Stimulated activated CD8-positive, alpha-beta memory T cell treated with anti-CD3 and anti-CD28 coated beads, Interleukin-7, amount 100 ng/mL, for 4 hours (primary cell): Measurements from ENCODE around the gene TRABD.
"Not testable (repeated sequence)": the region's sequence is repeated elsewhere in the genome, so short reads cannot be mapped to it uniquely, and the experiment has no call there.

ENCODE experiments used
- DNase-seq, 2 donors: peaks; one replicate each; pipeline ENCODE4 v3.0.0-alpha.2; 2020; ENCODE audit warnings: low read depth in 2 of 2

The TRABD gene, protein sequence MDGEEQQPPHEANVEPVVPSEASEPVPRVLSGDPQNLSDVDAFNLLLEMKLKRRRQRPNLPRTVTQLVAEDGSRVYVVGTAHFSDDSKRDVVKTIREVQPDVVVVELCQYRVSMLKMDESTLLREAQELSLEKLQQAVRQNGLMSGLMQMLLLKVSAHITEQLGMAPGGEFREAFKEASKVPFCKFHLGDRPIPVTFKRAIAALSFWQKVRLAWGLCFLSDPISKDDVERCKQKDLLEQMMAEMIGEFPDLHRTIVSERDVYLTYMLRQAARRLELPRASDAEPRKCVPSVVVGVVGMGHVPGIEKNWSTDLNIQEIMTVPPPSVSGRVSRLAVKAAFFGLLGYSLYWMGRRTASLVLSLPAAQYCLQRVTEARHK

GRCh38 chr22:50185375-50186087 is at the start of gene TRABD:
Gene TRABD, plus strand, starts transcription at chr22:50185913. Its CDS starts 7,148 bp downstream, at chr22:50193061.
- peak; percentile 67 to 87 for DNase-seq

- no peak for DNase-seq
These were observed 49.1 kb upstream of the TRABD start for GRCh38 chr22:50136581-50137015.

DNA sequence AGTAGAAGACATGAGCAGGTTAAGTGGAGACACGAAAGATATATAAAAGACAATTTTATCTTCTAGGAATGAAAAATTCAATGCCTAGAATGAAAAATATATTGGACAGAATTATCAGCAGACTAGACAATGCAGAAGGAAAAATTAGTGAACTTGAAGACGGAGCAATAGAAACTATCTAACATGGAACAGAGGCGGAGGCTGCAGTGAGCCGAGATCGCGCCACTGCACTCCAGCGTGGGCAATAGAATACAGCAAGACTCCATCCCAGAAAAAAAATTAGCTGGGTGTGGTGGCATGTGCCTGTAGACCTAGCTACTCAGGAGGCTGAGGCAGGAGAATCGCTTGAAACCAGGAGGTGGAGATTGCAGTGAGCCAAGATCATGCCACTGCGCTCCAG is 48.4 kb upstream of the TRABD start:
- DNase-seq: not testable (repeated sequence)

GRCh38 chr22:50138041-50138440 is 47.7 kb upstream of the TRABD start:
- DNase-seq: no peak

DNA sequence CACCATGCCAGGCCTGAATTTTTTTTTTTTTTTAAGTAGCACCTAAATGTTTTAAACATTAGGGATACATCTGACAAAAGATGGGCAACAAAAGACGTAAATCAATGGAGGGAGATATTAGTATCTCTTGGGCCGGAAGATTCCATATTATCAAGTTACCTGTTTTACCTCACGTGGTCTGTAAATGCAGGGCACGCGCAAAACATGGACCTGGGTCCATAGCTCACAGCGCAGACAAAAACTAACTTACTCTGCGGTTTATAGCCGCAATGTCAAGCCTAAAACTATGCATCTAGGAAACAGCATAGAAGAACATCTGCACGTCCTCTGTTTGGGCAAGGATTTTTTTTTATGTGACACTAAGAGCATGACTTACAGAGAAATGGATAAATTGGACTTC is 46.7 kb upstream of the TRABD start:
- DNase-seq: no peak

GRCh38 chr22:50139843-50140415 is 45.8 kb upstream of the TRABD start:
- DNase-seq: no peak

GRCh38 chr22:50140615-50141014 is 45.1 kb upstream of the TRABD start:
- DNase-seq: no peak

GRCh38 chr22:50141462-50141861 is 44.3 kb upstream of the TRABD start:
- DNase-seq: no peak

DNA sequence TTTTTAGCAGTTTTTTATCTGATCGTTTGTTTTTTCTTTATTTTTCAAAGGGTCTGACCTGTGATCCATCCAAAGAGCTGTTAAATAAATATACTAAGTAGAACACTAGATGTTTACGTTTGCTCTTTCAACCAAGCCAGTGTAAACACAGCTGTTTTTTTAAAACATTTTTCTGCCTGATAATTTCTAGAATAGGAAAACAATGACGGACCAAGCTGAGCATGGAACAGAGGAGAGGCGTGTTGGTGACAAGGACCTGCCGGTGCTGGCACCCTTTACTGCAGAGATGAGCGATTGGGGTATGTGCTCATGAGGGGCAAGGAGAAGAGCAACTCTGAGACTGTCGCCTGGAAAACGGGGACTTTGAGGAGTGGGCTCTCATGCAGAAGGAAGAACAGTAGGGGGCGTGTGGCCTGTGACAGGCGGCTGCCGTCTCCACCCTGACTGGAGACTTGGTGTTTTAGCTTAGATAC is 43.8 kb upstream of the TRABD start:
- DNase-seq: no peak

GRCh38 chr22:50143096-50143495 is 42.6 kb upstream of the TRABD start:
- no peak for DNase-seq

- DNase-seq: no peak
These were observed 41.6 kb upstream of the TRABD start for GRCh38 chr22:50144005-50144614.

DNA sequence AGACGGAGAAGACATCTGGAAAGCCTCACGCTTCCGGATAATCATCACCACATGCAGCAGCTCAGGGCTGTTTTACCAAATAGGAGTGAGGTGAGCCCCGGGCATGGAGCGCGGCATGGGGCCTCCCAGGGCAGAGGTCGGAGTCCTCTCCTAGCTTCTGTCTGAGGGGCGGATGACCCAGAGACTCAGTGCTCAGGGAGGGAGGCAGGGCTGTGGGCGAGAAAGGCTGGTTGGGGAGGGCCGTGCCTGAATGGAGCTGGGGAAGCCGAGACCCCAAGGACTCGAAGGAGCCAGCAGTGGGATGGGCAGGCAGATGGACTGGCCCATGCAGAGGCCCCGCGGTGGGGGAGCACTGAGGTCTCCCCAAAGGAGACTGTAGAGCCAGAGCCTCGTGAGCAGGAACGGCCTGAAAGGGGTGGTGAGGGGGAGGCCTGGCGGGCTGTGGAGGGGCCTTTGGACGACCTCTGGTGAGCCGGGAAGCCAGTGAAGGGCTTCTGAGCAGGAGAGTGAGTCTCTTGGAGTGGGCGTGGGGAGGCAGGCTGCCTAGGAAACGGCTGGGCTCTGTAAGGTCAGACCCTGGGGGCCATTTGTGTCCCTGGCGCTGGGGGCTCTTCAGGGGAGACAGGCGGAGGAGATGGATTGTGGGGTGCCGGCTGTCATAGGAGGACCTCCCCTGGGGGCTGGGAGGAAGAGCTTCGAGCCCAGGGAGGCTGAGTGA is 39.8 kb upstream of the TRABD start:
- DNase-seq: no peak

- DNase-seq: no peak
These were observed 39.1 kb upstream of the TRABD start for GRCh38 chr22:50146439-50147238.

DNA sequence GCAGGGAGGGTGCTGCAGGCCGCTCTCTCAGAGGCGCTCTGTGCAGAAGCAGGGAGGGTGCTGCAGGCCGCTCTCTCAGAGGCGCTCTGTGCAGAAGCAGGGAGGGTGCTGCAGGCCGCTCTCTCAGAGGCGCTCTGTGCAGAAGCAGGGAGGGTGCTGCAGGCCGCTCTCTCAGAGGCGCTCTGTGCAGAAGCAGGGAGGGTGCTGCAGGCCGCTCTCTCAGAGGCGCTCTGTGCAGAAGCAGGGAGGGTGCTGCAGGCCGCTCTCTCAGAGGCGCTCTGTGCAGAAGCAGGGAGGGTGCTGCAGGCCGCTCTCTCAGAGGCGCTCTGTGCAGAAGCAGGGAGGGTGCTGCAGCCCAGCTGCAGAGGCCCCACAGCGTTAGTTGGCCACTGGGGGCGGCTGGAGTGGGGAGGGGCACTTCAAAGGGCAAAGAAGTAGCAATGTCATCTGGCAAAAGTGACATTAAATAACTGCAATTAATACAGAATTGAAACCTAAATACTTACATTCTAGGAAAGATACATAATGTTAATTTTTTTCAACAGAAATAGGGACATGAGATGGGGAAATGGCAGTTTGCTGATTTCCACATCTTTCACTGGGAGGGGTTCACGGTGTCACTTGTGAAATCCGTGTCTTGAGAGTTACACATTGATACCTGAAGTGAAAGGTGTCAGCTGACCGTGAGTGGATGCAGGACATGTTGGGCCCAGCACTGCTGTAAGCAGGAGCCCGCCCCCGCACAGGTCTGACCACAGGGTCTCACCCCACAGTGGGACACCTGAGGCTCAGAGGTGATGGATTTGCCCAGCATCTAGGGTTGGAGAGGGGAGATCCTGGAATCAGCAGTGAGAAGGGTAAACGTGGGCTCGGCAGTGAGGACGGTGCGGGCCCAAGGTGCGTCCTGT is 38.2 kb upstream of the TRABD start:
- DNase-seq: not testable (repeated sequence)

DNA sequence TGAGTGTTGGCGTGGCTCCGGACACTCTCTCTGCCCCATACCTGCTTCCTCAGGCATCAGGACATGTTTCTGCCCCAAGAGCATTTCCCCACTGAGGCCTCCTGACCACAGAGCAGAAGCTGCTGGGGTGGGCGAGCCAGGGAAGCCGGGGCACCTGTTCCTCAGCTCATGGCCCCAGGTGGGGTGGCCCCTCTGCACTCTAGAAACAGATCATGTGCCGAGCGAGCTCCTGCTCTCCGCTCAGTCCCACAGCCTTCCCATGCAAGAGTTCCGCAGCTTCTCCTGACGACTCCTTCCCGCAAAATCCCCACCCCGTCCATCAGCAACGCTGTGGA is 37.6 kb upstream of the TRABD start:
- no peak for DNase-seq

DNA sequence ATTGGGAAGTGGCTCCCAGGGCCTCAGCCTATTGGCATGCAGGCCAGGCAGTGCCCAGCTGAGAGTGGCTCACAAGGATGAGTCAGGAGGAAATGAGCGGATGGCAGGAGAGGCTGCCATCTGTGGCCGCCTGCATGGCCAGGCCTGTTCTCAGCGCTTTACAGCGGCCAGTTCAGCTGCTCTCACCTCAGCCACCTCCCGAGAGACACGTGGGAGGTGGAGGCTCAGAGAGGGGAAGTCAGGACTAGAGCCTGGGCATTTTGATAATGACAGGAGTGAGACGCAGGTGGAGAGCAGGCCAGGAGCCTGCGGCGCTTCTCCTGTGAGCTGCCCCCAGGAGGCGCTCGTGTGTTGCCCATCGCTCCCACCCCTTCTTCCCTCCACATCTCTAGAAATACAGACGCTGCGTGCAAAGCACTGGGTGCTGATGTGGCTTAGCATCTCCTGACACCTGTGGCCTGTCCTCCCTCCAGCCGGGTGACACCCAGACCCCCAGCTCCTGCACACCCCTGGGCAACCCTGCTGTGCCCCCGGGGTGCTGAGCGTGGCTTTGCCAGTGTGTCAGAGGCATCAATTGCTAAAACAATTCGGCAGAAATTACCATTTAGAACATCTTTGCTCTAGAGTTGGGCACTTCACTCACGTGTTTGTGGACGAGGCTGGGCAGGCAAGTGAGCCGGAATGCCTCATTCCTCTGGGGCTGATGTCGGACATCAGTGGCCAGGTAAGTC is 36.6 kb upstream of the TRABD start:
- peak; percentile 31 to 63 for DNase-seq

DNA sequence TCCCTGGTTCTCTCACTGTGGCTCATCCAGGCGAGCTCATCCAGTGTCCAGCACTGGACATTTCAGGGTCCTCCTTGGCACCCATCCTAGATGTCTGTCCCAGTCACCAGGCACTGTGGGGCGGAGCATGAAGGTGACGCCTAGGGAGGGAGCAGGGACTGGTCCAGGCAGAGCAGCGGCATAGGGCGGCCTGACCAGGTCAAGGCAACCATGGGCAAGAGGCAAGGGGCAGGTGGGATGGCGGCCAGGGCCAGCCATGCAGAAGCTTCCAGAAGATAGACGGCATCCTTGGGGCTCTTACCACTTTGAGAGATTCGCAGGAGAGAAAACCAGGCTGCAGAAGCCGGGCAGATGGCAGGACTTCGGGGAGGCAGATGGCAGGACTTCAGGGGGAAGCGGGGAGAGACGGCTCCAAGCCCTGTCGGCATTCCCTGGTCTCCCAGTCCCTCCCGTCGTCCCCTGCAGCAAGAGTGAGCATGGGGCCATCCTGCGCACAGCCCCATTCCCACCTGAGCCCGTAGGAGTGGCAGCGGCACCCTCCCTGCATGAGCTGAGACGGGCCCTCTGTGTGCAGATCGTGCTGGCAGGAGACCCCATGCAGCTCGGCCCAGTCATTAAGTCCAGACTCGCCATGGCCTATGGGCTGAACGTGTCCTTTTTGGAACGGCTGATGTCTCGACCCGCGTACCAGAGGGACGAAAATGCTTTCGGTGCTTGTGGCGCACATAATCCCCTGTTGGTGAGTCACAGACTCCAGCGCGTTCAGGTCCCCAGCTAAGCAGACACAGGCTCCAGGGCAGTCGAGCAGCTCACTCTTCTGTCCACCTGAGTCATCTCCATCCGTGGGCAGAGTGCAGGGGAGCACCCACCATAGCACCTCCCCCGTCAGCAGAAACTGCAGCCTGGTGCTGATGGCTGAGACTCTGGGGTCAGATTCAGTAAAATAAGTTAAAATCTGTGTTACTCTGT is 35.3 kb upstream of the TRABD start:
- no peak for DNase-seq
